ENCODE data around the gene SCCPDH.

DNA sequence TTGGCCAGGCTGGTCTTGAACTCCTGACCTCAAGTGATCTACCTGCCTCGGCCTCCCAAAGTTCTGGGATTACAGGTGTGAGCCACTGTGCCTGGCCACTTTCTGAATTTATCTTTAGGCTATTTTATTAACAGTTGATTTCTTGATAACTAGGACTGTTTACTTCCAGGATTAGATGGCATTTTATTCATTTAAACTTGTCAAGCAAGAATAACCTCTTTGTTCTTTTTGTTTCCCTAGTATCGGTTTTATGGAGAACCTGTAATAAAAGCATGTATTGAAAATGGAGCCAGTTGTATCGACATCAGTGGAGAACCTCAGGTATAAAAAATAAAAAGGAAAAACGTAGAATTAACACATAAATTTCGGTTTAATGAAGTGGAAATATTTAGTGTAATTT, 11.5 kb downstream of the SCCPDH start:
- no peak for TF ChIP-seq CTCF (IDR thresholded peaks at IDR 0.05; ENCODE audit: poor library complexity)
- no peak for TF ChIP-seq EZH2phosphoT487 (IDR thresholded peaks at IDR 0.05; ENCODE audit: low read depth, severe bottlenecking, unreplicated experiment)

All from hepatocyte (in vitro differentiated cells).